AG09309 (cell line): Measurements from ENCODE around the gene PPM1L.

ENCODE experiments used
- DNase-seq: peaks from one replicate; pipeline ENCODE4 v3.0.0-alpha.2; 2010; ENCODE audit warnings: low read depth
- H3K4me3 ChIP-seq: 2 replicates; pipeline ENCODE4 v1.5.1; 2011; ENCODE audit warnings: mild to moderate bottlenecking, low read depth, low read length, moderate library complexity; ENCODE audit not compliant: control insufficient read depth
- CTCF ChIP-seq: IDR thresholded peaks from 2 replicates; pipeline ENCODE4 v1.5.1; 2011; ENCODE audit warnings: mild to moderate bottlenecking, low read depth, low read length, inconsistent platforms; ENCODE audit not compliant: insufficient read depth, control insufficient read depth; ENCODE audit errors: missing control alignments

Gene PPM1L

GRCh38 chr3:160856450-160856849, 100.4 kb downstream of the PPM1L start:
- no peak for TF ChIP-seq CTCF
- no peak for DNase-seq
- H3K4me3 ChIP-seq = no peak overlapping the region

GRCh38 chr3:160857476-160858119, 101.6 kb downstream of the PPM1L start:
- no peak overlapping the region for H3K4me3 ChIP-seq
- no peak for TF ChIP-seq CTCF
- no peak for DNase-seq

- no peak for DNase-seq
- TF ChIP-seq CTCF = no peak
- no peak overlapping the region for H3K4me3 ChIP-seq
Measured at GRCh38 chr3:160860346-160860745, 104.3 kb downstream of the PPM1L start.

- no peak overlapping the region for H3K4me3 ChIP-seq
- TF ChIP-seq CTCF = no peak
- no peak for DNase-seq
Measured at GRCh38 chr3:160869825-160870224, 113.8 kb downstream of the PPM1L start.

GRCh38 chr3:160870327-160870726, 114.3 kb downstream of the PPM1L start:
- H3K4me3 ChIP-seq = no peak overlapping the region
- no peak for DNase-seq
- TF ChIP-seq CTCF = no peak

- H3K4me3 ChIP-seq = no peak overlapping the region
- no peak for TF ChIP-seq CTCF
- no peak for DNase-seq
Measured at GRCh38 chr3:160874736-160875135, 118.7 kb downstream of the PPM1L start.
